ENCODE measurements around the gene PRPF40A. TPM values are rescaled to one million over a fixed set of nuclear protein-coding genes. Genes with fewer than 3 reads are reported as not detected.

Gene PRPF40A
- total and polyA plus RNA-seq, 8 donors, result 8.7 to 44.7 (median 26.1) TPM

DNA sequence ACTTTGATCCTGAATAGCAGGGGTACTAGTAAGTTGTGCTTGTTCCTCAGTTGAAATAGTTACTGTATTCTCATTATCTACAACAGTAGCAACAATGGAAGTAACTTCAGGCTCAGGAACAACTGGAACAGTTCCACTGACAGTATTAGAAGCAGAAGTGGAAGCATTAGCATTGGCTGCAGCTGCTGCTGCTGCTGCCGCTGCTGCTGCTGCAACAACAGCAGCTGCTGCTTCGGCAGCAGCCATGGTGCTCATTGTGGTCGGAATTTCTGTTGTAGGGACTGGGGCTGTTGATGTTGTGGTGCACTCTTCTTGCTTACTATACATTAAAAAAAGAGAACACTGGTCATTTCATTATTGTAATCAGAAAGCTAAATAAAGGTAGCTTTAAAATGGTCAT, 40.8 kb downstream of the PRPF40A start:
- ATAC-seq (no peak), FAIRE-seq (no peak), DNase-seq (no peak)
- peaks cover 4 to 63% (median 14%) of the 10 kb centered on the region in 3 donors for H3K36me3 ChIP-seq
- no peaks in the 10 kb centered on the region for H3K27me3 ChIP-seq
- H3K4me3 ChIP-seq, result no peak overlapping the region
- H3K9me3 ChIP-seq, result no peaks in the 10 kb centered on the region
- no peak overlapping the region for H3K27ac ChIP-seq
- TF ChIP-seq CTCF (IDR thresholded peaks at IDR 0.05), result no peak
- no peaks in the 10 kb centered on the region for H3K4me1 ChIP-seq
- WGBS, 2 donors, result 93 to 99% methylated on average over 3 of the region's 3 CpGs
- intact Hi-C loops (cut with DNase I), result no loop called here

- Histone ChIP-seq H3K27ac (no peak overlapping the region), H3K9me3 (no peaks in the 10 kb centered on the region), H3K27me3 (no peaks in the 10 kb centered on the region), H3K4me3 (no peak overlapping the region), H3K4me1 (no peaks in the 10 kb centered on the region), H3K36me3 (peaks cover 6 to 54% (median 13%) of the 10 kb centered on the region in 3 donors)
- no peak for TF ChIP-seq CTCF (IDR thresholded peaks at IDR 0.05)
- WGBS, 2 donors, result 94% methylated on average over 4 of the region's 4 CpGs
- ATAC-seq (no peak), DNase-seq (no peak), FAIRE-seq (no peak)
- intact Hi-C loops (cut with DNase I), result no loop called here
These were observed 42.9 kb downstream of the PRPF40A start for GRCh38 chr2:152674334-152674733.

GRCh38 chr2:152664725-152665124, 52.5 kb downstream of the PRPF40A start:
- no peak for FAIRE-seq

DNA sequence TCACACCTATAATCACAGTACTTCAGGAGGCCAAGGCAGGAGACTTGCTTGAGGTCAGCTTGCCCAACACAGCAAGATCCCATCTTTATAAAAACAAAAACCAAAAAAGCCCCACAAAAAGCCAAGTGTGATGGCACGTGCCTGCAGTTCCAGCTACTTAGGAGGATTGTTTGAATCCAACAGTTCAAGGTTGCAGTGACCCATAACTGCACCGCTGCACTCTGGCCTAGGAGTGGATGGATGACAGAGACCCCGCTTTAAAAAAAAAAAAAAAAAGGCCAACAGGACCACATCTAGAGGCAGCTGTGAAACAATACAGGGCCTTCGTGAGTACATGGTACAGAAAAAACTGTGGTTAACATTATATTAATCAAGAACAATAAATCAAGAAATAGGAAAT, 56.2 kb downstream of the PRPF40A start:
- ATAC-seq (no peak), DNase-seq (no peak), FAIRE-seq (no peak)
- Histone ChIP-seq H3K36me3 (peaks cover 0 to 60% (median 15%) of the 10 kb centered on the region in 3 donors), H3K4me1 (no peaks in the 10 kb centered on the region), H3K9me3 (no peaks in the 10 kb centered on the region), H3K27me3 (no peaks in the 10 kb centered on the region), H3K4me3 (no peak overlapping the region), H3K27ac (no peak overlapping the region)
- intact Hi-C loops (cut with DNase I), result no loop called here
- WGBS, 2 donors, result 94 to 97% methylated on average over 4 of the region's 4 CpGs
- no peak for TF ChIP-seq CTCF (IDR thresholded peaks at IDR 0.05)

More at GRCh38 chr2:152664725-152665124, 52.5 kb downstream of the PRPF40A start:
- Histone ChIP-seq H3K36me3 (peaks cover 0 to 52% (median 17%) of the 10 kb centered on the region in 3 donors), H3K9me3 (no peaks in the 10 kb centered on the region), H3K27ac (no peak overlapping the region), H3K27me3 (no peaks in the 10 kb centered on the region), H3K4me3 (no peak overlapping the region), H3K4me1 (no peaks in the 10 kb centered on the region)
- DNase-seq (no peak), ATAC-seq (no peak)
- intact Hi-C loops (cut with DNase I), result no loop called here
- no peak for TF ChIP-seq CTCF (IDR thresholded peaks at IDR 0.05)
- 94 to 97% methylated on average over 7 of the region's 7 CpGs for WGBS, 2 donors

DNA sequence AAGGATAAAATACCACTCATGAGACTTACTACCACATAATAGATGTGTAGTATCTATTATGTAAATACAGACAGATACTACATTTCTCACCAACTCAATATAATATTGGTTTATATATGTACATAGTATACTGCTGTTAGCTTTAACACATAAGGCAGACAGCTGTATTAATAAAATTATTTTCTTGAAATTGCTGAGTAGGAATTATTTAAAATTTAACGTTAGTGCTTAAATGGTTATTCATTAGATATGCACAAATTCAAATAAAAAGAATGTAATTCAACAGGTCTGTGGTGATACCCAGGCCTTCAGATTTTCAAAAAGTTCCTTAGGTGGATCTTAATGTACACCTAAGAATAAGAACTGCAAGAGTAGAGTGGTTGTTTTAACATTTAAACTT, 59.0 kb downstream of the PRPF40A start:
- no peaks in the 10 kb centered on the region for H3K4me1 ChIP-seq
- no peaks in the 10 kb centered on the region for H3K9me3 ChIP-seq
- H3K36me3 ChIP-seq, result peaks cover 0 to 60% (median 15%) of the 10 kb centered on the region in 3 donors
- ATAC-seq (no peak), FAIRE-seq (no peak), DNase-seq (no peak)
- no peak for TF ChIP-seq CTCF (IDR thresholded peaks at IDR 0.05)
- H3K27ac ChIP-seq, result no peak overlapping the region
- WGBS, 2 donors, result 67 to 71% methylated on average over 1 of the region's 1 CpG
- intact Hi-C loops (cut with DNase I), result no loop called here
- no peaks in the 10 kb centered on the region for H3K27me3 ChIP-seq
- H3K4me3 ChIP-seq, result no peak overlapping the region
